HG03103 (cell line): Measurements from ENCODE around the gene KTI12.

Experiments used
- ATAC-seq: cut with Tn5 transposase; IDR thresholded peaks from one replicate; pipeline ENCODE4 v1.9.1; 2021; ENCODE audit warnings: low read depth; ENCODE audit not compliant: unreplicated experiment

The KTI12 gene

DNA sequence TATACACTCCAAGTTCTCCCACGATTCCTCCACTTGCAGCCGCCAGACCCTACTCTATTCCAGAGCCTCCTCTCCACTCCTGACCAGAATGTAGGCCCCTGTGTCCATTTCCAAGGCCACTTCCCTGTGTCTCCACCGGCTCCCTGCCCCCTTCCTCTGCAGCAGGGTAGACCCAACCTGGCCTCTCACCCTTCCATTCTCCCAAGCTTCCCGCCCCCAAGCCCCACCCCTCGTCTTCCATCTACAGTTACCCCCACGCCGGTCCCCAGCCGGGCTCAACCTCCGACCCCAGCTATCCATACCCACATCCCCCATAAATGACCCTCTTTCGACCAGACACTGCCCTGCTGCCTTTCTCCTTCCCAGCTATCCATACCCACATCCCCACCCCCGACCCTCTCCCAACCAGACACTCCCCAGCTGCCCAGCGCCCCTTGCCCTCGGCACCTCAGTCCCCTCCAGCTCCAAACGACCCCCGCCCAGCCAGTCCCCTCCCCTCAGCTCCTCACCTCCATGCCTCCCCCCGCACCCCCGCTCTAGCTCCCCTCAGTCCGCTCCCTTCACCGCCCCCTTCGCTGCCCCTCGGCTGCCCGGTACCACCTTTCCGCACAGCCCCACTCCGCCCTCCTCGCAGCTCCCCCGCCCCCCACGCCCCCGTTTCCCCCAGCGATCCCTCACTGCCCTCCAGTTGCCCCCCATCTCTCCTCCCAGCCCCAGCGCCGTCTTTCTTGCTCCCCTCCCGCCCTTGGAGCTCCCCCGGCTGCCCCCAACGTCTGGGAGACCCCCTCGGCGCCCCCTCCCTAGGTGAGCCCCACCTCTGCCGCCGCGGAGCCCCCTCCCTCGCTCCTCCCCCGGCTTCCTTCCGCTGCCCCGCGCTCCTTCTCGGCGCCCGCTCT is 43.8 kb downstream of the KTI12 start:
- ATAC-seq = no peak

DNA sequence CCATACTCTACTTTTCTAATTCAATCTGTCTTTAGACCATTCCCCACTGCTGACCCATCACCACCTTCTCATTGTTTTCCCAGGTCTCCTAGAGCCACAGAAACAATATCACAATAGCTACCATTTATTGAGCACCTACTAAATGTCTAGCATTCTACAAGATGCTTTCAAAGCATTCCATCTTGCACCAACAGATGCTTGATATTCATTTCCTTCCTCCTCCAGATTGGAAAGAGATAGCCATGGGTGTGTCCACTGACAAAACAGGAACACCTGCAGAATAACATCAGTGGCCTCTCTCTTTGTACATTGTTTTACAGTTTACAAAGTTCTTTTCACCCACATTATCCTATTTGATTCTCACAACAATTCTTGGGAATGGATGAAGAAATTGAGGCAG is 45.4 kb downstream of the KTI12 start:
- ATAC-seq = no peak

DNA sequence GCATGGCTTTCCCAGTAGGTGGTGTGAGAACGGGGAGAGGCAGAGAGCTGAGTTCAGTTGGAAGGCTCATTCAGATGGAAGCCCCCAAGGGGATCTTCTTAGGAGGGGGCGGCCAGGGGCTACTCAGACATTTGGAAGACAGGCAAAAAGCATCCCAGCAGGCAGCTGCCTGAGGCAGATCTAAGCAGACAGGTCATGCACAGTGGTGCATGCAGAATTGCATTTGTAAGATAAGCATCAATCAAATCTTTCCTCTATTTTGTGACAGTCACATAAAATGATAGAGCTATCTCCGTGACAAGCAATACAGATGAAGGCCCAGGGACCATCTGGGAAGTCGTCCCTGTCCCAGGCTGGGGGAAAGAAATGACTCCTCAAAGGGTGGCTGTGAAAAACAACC is 46.9 kb downstream of the KTI12 start:
- ATAC-seq = no peak

DNA sequence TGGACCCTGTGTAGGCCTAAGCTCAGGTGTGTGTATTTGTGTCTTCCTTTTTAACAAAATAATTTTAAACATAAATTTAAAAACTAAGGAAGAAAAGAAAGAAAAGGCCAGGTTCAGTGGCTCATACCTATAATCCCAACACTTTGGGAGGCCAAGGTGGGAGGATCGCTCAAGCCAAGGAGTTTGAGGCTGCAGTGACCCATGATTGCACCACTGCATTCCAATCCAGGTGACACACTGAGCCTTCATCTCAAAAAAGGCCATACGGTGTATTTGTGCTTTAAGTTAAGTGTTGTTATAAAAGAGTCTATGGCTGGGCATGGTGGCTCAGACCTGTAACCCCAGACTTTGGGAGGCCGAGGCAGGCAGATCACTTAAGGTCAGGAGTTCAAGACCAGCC is 51.4 kb downstream of the KTI12 start:
- ATAC-seq = no peak
